ENCODE data around the gene GFER. TPM values are rescaled to one million over a fixed set of nuclear protein-coding genes. Genes with fewer than 3 reads are reported as not detected.

Gene GFER
- total and polyA plus RNA-seq, 4 donors, result 11.3 to 44.2 (median 22.9) TPM

- Histone ChIP-seq H3K9me3 (ENCODE audit: control insufficient read depth, low read length) (no peaks in the 10 kb centered on the region), H3K4me1 (ENCODE audit: control insufficient read depth in 1 of 2, insufficient read depth in 2 of 2, low read length in 2 of 2) (no peaks in the 10 kb centered on the region), H3K4me3 (ENCODE audit: low read length in 2 of 2) (no peak overlapping the region), H3K27ac (ENCODE audit: low read depth in 1 of 2, low read length in 2 of 2) (no peak overlapping the region), H3K27me3 (ENCODE audit: control insufficient read depth in 1 of 2, insufficient read depth in 2 of 2, low read length in 1 of 2) (no peaks in the 10 kb centered on the region), H3K36me3 (ENCODE audit: control insufficient read depth in 1 of 2, insufficient read depth in 2 of 2, low read length in 1 of 2) (no peaks in the 10 kb centered on the region)
- no peak for DNase-seq
- 84 to 88% methylated on average over 14 of the region's 14 CpGs for WGBS, 2 donors
- ATAC-seq (ENCODE audit: low FRiP score), result no peak
- intact Hi-C loops (cut with DNase I), result no loop called here
These were observed 41.3 kb downstream of the GFER start for GRCh38 chr16:2025251-2025650.

- no peak overlapping the region for H3K4me3 ChIP-seq (ENCODE audit: low read length in 2 of 2)
- no peaks in the 10 kb centered on the region for H3K9me3 ChIP-seq (ENCODE audit: control insufficient read depth, low read length)
- no peaks in the 10 kb centered on the region for H3K4me1 ChIP-seq (ENCODE audit: control insufficient read depth in 1 of 2, insufficient read depth in 2 of 2, low read length in 2 of 2)
- ATAC-seq (ENCODE audit: low FRiP score) (no peak), DNase-seq (no peak)
- H3K27me3 ChIP-seq (ENCODE audit: control insufficient read depth in 1 of 2, insufficient read depth in 2 of 2, low read length in 1 of 2), result no peaks in the 10 kb centered on the region
- H3K36me3 ChIP-seq (ENCODE audit: control insufficient read depth in 1 of 2, insufficient read depth in 2 of 2, low read length in 1 of 2), result no peaks in the 10 kb centered on the region
- intact Hi-C loops (cut with DNase I), result no loop called here
- H3K27ac ChIP-seq (ENCODE audit: low read depth in 1 of 2, low read length in 2 of 2), result no peak overlapping the region
- 74% methylated on average over 16 of the region's 16 CpGs for WGBS, 2 donors
These were observed 42.0 kb downstream of the GFER start for GRCh38 chr16:2025878-2026460.

- H3K4me3 ChIP-seq (ENCODE audit: low read length in 2 of 2), result peak within 1 kb of the TSS; percentile 63 to 65
- no peaks in the 10 kb centered on the region for H3K27me3 ChIP-seq (ENCODE audit: control insufficient read depth in 1 of 2, insufficient read depth in 2 of 2, low read length in 1 of 2)
- no peaks in the 10 kb centered on the region for H3K36me3 ChIP-seq (ENCODE audit: control insufficient read depth in 1 of 2, insufficient read depth in 2 of 2, low read length in 1 of 2)
- ATAC-seq (ENCODE audit: low FRiP score), result no peak
- no peak for DNase-seq
- no peaks in the 10 kb centered on the region for H3K4me1 ChIP-seq (ENCODE audit: control insufficient read depth in 1 of 2, insufficient read depth in 2 of 2, low read length in 2 of 2)
- no peak within 1 kb of the TSS for H3K27ac ChIP-seq (ENCODE audit: low read depth in 1 of 2, low read length in 2 of 2)
- 7 to 13% methylated on average over 25 to 59 of the region's 59 CpGs for WGBS, 2 donors
- no peaks in the 10 kb centered on the region for H3K9me3 ChIP-seq (ENCODE audit: control insufficient read depth, low read length)
- intact Hi-C loops (cut with DNase I), result no loop called here
These were observed 42.5 kb downstream of the GFER start, which contains the start of gene NHERF2 for GRCh38 chr16:2026461-2027023. TSS of gene NHERF2 (plus strand) at chr16:2026902. CDS start at chr16:2027006, 104 bp downstream.

- H3K4me1 ChIP-seq (ENCODE audit: control insufficient read depth in 1 of 2, insufficient read depth in 2 of 2, low read length in 2 of 2), result no peaks in the 10 kb centered on the region
- 2 to 3% methylated on average over 40 to 76 of the region's 76 CpGs for WGBS, 2 donors
- intact Hi-C loops (cut with DNase I), result no loop called here
- ATAC-seq (ENCODE audit: low FRiP score), result no peak
- H3K9me3 ChIP-seq (ENCODE audit: control insufficient read depth, low read length), result no peaks in the 10 kb centered on the region
- no peaks in the 10 kb centered on the region for H3K36me3 ChIP-seq (ENCODE audit: control insufficient read depth in 1 of 2, insufficient read depth in 2 of 2, low read length in 1 of 2)
- peak overlapping the region; percentile 63 to 65 for H3K4me3 ChIP-seq (ENCODE audit: low read length in 2 of 2)
- DNase-seq, result no peak
- H3K27ac ChIP-seq (ENCODE audit: low read depth in 1 of 2, low read length in 2 of 2), result no peak overlapping the region
- no peaks in the 10 kb centered on the region for H3K27me3 ChIP-seq (ENCODE audit: control insufficient read depth in 1 of 2, insufficient read depth in 2 of 2, low read length in 1 of 2)
These were observed 43.3 kb downstream of the GFER start for GRCh38 chr16:2027024-2028010.

- no peak for DNase-seq
- H3K27ac ChIP-seq (ENCODE audit: low read depth in 1 of 2, low read length in 2 of 2), result no peak overlapping the region
- no peak overlapping the region for H3K4me3 ChIP-seq (ENCODE audit: low read length in 2 of 2)
These were observed 44.2 kb downstream of the GFER start for GRCh38 chr16:2028146-2028545.

GRCh38 chr16:2028620-2029220, 44.7 kb downstream of the GFER start:
- Histone ChIP-seq H3K27ac (ENCODE audit: low read depth in 1 of 2, low read length in 2 of 2) (no peak overlapping the region), H3K4me1 (ENCODE audit: control insufficient read depth in 1 of 2, insufficient read depth in 2 of 2, low read length in 2 of 2) (no peaks in the 10 kb centered on the region), H3K36me3 (ENCODE audit: control insufficient read depth in 1 of 2, insufficient read depth in 2 of 2, low read length in 1 of 2) (no peaks in the 10 kb centered on the region), H3K9me3 (ENCODE audit: control insufficient read depth, low read length) (no peaks in the 10 kb centered on the region), H3K27me3 (ENCODE audit: control insufficient read depth in 1 of 2, insufficient read depth in 2 of 2, low read length in 1 of 2) (no peaks in the 10 kb centered on the region), H3K4me3 (ENCODE audit: low read length in 2 of 2) (no peak overlapping the region)
- DNase-seq (no peak), ATAC-seq (ENCODE audit: low FRiP score) (no peak)
- WGBS, 2 donors, result 85 to 89% methylated on average over 18 of the region's 18 CpGs
- intact Hi-C loops (cut with DNase I), result no loop called here

More at GRCh38 chr16:2028146-2028545, 44.2 kb downstream of the GFER start:
- WGBS, 2 donors, result 76 to 79% methylated on average over 3 of the region's 3 CpGs
- intact Hi-C loops (cut with DNase I), result no loop called here
- H3K9me3 ChIP-seq (ENCODE audit: control insufficient read depth, low read length), result no peaks in the 10 kb centered on the region
- no peaks in the 10 kb centered on the region for H3K36me3 ChIP-seq (ENCODE audit: control insufficient read depth in 1 of 2, insufficient read depth in 2 of 2, low read length in 1 of 2)
- H3K4me1 ChIP-seq (ENCODE audit: control insufficient read depth in 1 of 2, insufficient read depth in 2 of 2, low read length in 2 of 2), result no peaks in the 10 kb centered on the region
- ATAC-seq (ENCODE audit: low FRiP score), result no peak
- H3K27me3 ChIP-seq (ENCODE audit: control insufficient read depth in 1 of 2, insufficient read depth in 2 of 2, low read length in 1 of 2), result no peaks in the 10 kb centered on the region

GRCh38 chr16:2029350-2029749, 45.4 kb downstream of the GFER start:
- H3K9me3 ChIP-seq (ENCODE audit: control insufficient read depth, low read length), result no peaks in the 10 kb centered on the region
- H3K27ac ChIP-seq (ENCODE audit: low read depth in 1 of 2, low read length in 2 of 2), result no peak overlapping the region
- no peak for ATAC-seq (ENCODE audit: low FRiP score)
- no peak for DNase-seq
- H3K4me3 ChIP-seq (ENCODE audit: low read length in 2 of 2), result no peak overlapping the region
- intact Hi-C loops (cut with DNase I), result no loop called here
- no peaks in the 10 kb centered on the region for H3K36me3 ChIP-seq (ENCODE audit: control insufficient read depth in 1 of 2, insufficient read depth in 2 of 2, low read length in 1 of 2)
- H3K4me1 ChIP-seq (ENCODE audit: control insufficient read depth in 1 of 2, insufficient read depth in 2 of 2, low read length in 2 of 2), result no peaks in the 10 kb centered on the region
- H3K27me3 ChIP-seq (ENCODE audit: control insufficient read depth in 1 of 2, insufficient read depth in 2 of 2, low read length in 1 of 2), result no peaks in the 10 kb centered on the region
- 79 to 81% methylated on average over 22 of the region's 22 CpGs for WGBS, 2 donors

- no peak overlapping the region for H3K27ac ChIP-seq (ENCODE audit: low read depth in 1 of 2, low read length in 2 of 2)
- intact Hi-C loops (cut with DNase I), result no loop called here
- H3K27me3 ChIP-seq (ENCODE audit: control insufficient read depth in 1 of 2, insufficient read depth in 2 of 2, low read length in 1 of 2), result no peaks in the 10 kb centered on the region
- H3K36me3 ChIP-seq (ENCODE audit: control insufficient read depth in 1 of 2, insufficient read depth in 2 of 2, low read length in 1 of 2), result no peaks in the 10 kb centered on the region
- H3K4me1 ChIP-seq (ENCODE audit: control insufficient read depth in 1 of 2, insufficient read depth in 2 of 2, low read length in 2 of 2), result no peaks in the 10 kb centered on the region
- H3K9me3 ChIP-seq (ENCODE audit: control insufficient read depth, low read length), result no peaks in the 10 kb centered on the region
- H3K4me3 ChIP-seq (ENCODE audit: low read length in 2 of 2), result no peak overlapping the region
- 88 to 91% methylated on average over 11 of the region's 11 CpGs for WGBS, 2 donors
- DNase-seq, result no peak
- ATAC-seq (ENCODE audit: low FRiP score), result no peak
These were observed 46.0 kb downstream of the GFER start for GRCh38 chr16:2030036-2030435.

Measured in aorta (tissue), 5 donors.